Measurements from ENCODE around the gene GRPEL1. TPM values are rescaled to one million over a fixed set of nuclear protein-coding genes. Genes with fewer than 3 reads are reported as not detected.

The GRPEL1 gene
- total RNA-seq, 1 donor from 2014 or later: 21.0 TPM

GRCh38 chr4:7045553-7045952, 22.3 kb downstream of the GRPEL1 start:
- peaks cover 63% of the 10 kb centered on the region for H3K79me2 ChIP-seq (ENCODE audit: low read depth)

DNA sequence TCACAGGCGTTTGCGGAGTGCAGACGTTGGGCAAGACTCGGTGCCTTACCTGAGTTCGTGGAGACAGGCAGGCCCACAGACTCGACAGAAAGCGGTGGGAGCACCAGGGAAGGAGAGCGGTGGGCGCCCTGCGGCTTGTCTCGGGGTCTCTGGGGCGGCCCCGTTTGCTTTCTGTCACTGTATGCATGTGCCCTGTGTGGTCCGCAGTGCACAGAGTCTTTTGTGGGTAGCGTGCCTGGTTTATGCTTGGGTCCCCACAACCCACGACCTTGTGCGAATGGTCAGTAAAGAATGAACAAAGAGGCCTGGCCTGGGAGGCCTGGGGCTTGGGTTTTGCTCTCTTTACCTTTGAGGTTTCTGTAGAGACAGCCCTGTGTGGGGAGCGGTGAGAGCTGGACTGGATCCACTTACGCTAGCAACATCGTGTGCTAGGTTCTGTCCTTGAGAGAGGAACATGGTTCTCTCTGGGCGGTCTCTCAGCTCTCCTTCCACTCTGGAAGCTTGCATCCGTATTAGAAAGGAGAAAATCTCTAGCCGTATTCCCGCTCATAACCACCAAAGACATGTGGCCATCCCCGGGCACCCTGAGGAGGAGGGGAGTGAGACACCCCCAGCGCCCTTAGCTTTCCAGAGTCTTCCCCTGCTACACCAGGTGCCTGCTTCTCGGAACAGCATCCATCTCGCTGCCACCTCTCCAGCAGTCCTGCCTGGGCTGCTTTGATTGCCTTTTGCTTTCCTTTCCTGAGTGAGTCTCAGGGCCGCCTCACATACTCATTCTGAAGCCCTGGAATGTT, 23.5 kb downstream of the GRPEL1 start:
- DNase-seq (ENCODE audit: low spot score): peak; percentile 29
- H3K27ac Mint-ChIP-seq: no peak overlapping the region
- H3K27ac ChIP-seq: no peak overlapping the region
- peak overlapping the region; percentile 90 for H3K4me2 ChIP-seq
- H3K9me3 Mint-ChIP-seq: peaks cover 5% of the 10 kb centered on the region
- peaks cover 8% of the 10 kb centered on the region for H3K4me1 ChIP-seq
- TF ChIP-seq EZH2phosphoT487 (IDR thresholded peaks at IDR 0.05) (no peak), EZH2 (IDR thresholded peaks at IDR 0.05) (no peak)
- TF ChIP-seq, protein P1, sequence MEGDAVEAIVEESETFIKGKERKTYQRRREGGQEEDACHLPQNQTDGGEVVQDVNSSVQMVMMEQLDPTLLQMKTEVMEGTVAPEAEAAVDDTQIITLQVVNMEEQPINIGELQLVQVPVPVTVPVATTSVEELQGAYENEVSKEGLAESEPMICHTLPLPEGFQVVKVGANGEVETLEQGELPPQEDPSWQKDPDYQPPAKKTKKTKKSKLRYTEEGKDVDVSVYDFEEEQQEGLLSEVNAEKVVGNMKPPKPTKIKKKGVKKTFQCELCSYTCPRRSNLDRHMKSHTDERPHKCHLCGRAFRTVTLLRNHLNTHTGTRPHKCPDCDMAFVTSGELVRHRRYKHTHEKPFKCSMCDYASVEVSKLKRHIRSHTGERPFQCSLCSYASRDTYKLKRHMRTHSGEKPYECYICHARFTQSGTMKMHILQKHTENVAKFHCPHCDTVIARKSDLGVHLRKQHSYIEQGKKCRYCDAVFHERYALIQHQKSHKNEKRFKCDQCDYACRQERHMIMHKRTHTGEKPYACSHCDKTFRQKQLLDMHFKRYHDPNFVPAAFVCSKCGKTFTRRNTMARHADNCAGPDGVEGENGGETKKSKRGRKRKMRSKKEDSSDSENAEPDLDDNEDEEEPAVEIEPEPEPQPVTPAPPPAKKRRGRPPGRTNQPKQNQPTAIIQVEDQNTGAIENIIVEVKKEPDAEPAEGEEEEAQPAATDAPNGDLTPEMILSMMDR (IDR thresholded peaks at IDR 0.05): no peak
- H3K4me3 ChIP-seq: peak overlapping the region; percentile 100
- H3K4me1 Mint-ChIP-seq: peaks cover 37% of the 10 kb centered on the region
- H2AFZ ChIP-seq (replicated peaks): no peak overlapping the region
- peaks cover 63% of the 10 kb centered on the region for H4K20me1 ChIP-seq (ENCODE audit: low read depth)
- H3K9ac ChIP-seq: peak overlapping the region; percentile 85
- H3K36me3 Mint-ChIP-seq: peaks cover 17% of the 10 kb centered on the region
- H3K4me3 Mint-ChIP-seq: peak overlapping the region; percentile 91
- peaks cover 55% of the 10 kb centered on the region for H3K79me2 ChIP-seq (ENCODE audit: low read depth)
- peaks cover 35% of the 10 kb centered on the region for H3K27me3 ChIP-seq
- peaks cover 17% of the 10 kb centered on the region for H3F3A ChIP-seq (ENCODE audit: low read depth)
- no peaks in the 10 kb centered on the region for H3K9me3 ChIP-seq (ENCODE audit: low read depth)
- peaks cover 9% of the 10 kb centered on the region for H3K27me3 Mint-ChIP-seq (ENCODE audit: insufficient read depth, low read depth)
- no peaks in the 10 kb centered on the region for H3K36me3 ChIP-seq

More at GRCh38 chr4:7045553-7045952, 22.3 kb downstream of the GRPEL1 start:
- H3K27ac Mint-ChIP-seq: peak overlapping the region; percentile 81
- peaks cover 9% of the 10 kb centered on the region for H3K27me3 Mint-ChIP-seq (ENCODE audit: insufficient read depth, low read depth)
- Histone ChIP-seq H4K20me1 (ENCODE audit: low read depth) (peaks cover 72% of the 10 kb centered on the region), H3K36me3 (no peaks in the 10 kb centered on the region), H3F3A (ENCODE audit: low read depth) (peaks cover 17% of the 10 kb centered on the region), H3K4me2 (no peak overlapping the region), H3K4me1 (peaks cover 8% of the 10 kb centered on the region), H3K27ac (no peak overlapping the region), H3K9me3 (ENCODE audit: low read depth) (no peaks in the 10 kb centered on the region), H3K4me3 (no peak overlapping the region), H3K27me3 (peaks cover 27% of the 10 kb centered on the region), H3K9ac (peak overlapping the region; percentile 6), H2AFZ (replicated peaks) (no peak overlapping the region)
- H3K4me3 Mint-ChIP-seq: peak overlapping the region; percentile 91
- peaks cover 17% of the 10 kb centered on the region for H3K36me3 Mint-ChIP-seq
- no peak for DNase-seq (ENCODE audit: low spot score)
- peaks cover 5% of the 10 kb centered on the region for H3K9me3 Mint-ChIP-seq
- H3K4me1 Mint-ChIP-seq: peaks cover 37% of the 10 kb centered on the region
- TF ChIP-seq EZH2phosphoT487 (IDR thresholded peaks at IDR 0.05): no peak
- TF ChIP-seq EZH2 (IDR thresholded peaks at IDR 0.05): no peak
- TF ChIP-seq, protein P1 (IDR thresholded peaks at IDR 0.05): no peak

DNA sequence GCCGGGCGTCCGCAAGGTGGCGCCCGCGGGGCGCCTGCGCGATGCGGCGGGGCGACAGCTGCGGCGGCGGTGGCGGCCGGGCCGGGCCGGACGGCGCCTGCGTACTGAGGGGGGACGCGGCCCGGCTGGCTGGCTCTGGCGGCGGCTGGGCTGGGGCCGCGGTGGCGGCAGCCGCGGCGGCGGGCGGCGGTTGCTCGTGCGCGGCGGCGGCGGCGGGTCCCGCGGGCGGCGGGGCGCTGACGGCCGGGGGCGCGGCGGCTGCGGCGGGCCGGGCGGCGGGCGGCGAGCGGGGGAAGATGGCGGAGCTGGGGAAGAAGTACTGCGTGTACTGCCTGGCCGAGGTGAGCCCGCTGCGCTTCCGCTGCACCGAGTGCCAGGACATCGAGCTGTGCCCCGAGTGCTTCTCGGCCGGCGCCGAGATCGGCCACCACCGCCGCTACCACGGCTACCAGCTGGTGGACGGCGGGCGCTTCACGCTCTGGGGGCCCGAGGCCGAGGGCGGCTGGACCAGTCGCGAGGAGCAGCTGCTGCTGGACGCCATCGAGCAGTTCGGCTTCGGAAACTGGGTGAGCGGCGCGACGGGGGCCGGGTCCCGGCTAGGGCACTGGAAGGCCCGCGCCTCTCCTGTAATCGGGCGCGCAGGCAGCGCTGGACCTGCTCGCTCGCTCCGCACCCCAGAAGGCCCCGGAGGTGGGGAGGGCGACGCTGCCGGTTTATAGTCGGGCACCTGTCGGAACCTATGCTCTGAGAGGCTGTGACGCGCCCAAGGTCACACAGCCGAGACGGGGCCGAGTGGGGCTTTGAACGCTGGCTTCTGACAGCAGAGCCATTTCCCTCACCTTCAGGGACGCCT, 24.4 kb downstream of the GRPEL1 start, which contains the start of gene TADA2B:
Gene TADA2B (plus strand): TSS at position 89 of the 853 bp plus-strand sequence. CDS start 208 bp downstream, at position 297.
- no peak within 1 kb of the TSS for H3K27ac ChIP-seq
- H3K27ac Mint-ChIP-seq: peak within 1 kb of the TSS; percentile 97
- no peak for DNase-seq (ENCODE audit: low spot score)

More for the DNA sequence above, 24.4 kb downstream of the GRPEL1 start, which contains the start of gene TADA2B:
- Histone ChIP-seq H3K4me3 (peak within 1 kb of the TSS; percentile 100), H3K36me3 (no peaks in the 10 kb centered on the region), H3K9me3 (ENCODE audit: low read depth) (no peaks in the 10 kb centered on the region), H3K9ac (peak within 1 kb of the TSS; percentile 85), H3K79me2 (ENCODE audit: low read depth) (peaks cover 49% of the 10 kb centered on the region), H2AFZ (replicated peaks) (peak within 1 kb of the TSS; percentile 98), H3K27me3 (peaks cover 35% of the 10 kb centered on the region), H3F3A (ENCODE audit: low read depth) (peaks cover 17% of the 10 kb centered on the region), H4K20me1 (ENCODE audit: low read depth) (peaks cover 56% of the 10 kb centered on the region), H3K4me1 (peaks cover 8% of the 10 kb centered on the region), H3K4me2 (peak within 1 kb of the TSS; percentile 90)
- peaks cover 9% of the 10 kb centered on the region for H3K27me3 Mint-ChIP-seq (ENCODE audit: insufficient read depth, low read depth)
- TF ChIP-seq, protein P1 (IDR thresholded peaks at IDR 0.05): no peak
- TF ChIP-seq EZH2 (IDR thresholded peaks at IDR 0.05) (no peak), EZH2phosphoT487 (IDR thresholded peaks at IDR 0.05) (no peak)
- peaks cover 35% of the 10 kb centered on the region for H3K4me1 Mint-ChIP-seq
- peaks cover 15% of the 10 kb centered on the region for H3K36me3 Mint-ChIP-seq
- peaks cover 5% of the 10 kb centered on the region for H3K9me3 Mint-ChIP-seq
- H3K4me3 Mint-ChIP-seq: peak within 1 kb of the TSS; percentile 92
